WTC11 (cell line): ENCODE measurements around the gene PIGO.

ENCODE experiments used
- CTCF ChIP-seq: fragments of 200-600 bp; IDR thresholded peaks from 2 replicates; pipeline ENCODE4 v1.8.0; 2022; ENCODE audit warnings: antibody characterized with exemption
- FOXP1 ChIP-seq: sonication (generic); formaldehyde crosslinking; IDR thresholded peaks from 2 replicates; pipeline ENCODE4 v1.8.0; 2022; ENCODE audit warnings: missing genetic modification reagents, mild to moderate bottlenecking, moderate library complexity, borderline replicate concordance
- MYBL2 ChIP-seq: sonication (generic); formaldehyde crosslinking; IDR thresholded peaks from 2 replicates; pipeline ENCODE4 v1.8.1; 2023; ENCODE audit warnings: mild to moderate bottlenecking, moderate library complexity, missing genetic modification reagents
- NFYB ChIP-seq: sonication (generic); formaldehyde crosslinking; conservative IDR thresholded peaks from 2 replicates; pipeline ENCODE4 v1.8.0; 2022; ENCODE audit warnings: low read depth, missing genetic modification reagents
- NR2C2 ChIP-seq: sonication (generic); formaldehyde crosslinking; IDR thresholded peaks from 2 replicates; pipeline ENCODE4 v1.8.0; 2022; ENCODE audit warnings: mild to moderate bottlenecking, missing genetic modification reagents
- RELA ChIP-seq: sonication (generic); formaldehyde crosslinking; IDR thresholded peaks from 2 replicates; pipeline ENCODE4 v1.8.1; 2022; ENCODE audit warnings: missing genetic modification reagents, mild to moderate bottlenecking, borderline replicate concordance
- TP53 ChIP-seq: sonication (generic); formaldehyde crosslinking; IDR thresholded peaks from 2 replicates; pipeline ENCODE4 v1.8.1; 2023; ENCODE audit warnings: mild to moderate bottlenecking, missing genetic modification reagents
- ZNF416 ChIP-seq: fragments of 250-450 bp; sonication (Bioruptor Pico); IDR thresholded peaks from 2 replicates; pipeline ENCODE4 v1.9.0; 2021; ENCODE audit warnings: mild to moderate bottlenecking, inconsistent platforms

DNA sequence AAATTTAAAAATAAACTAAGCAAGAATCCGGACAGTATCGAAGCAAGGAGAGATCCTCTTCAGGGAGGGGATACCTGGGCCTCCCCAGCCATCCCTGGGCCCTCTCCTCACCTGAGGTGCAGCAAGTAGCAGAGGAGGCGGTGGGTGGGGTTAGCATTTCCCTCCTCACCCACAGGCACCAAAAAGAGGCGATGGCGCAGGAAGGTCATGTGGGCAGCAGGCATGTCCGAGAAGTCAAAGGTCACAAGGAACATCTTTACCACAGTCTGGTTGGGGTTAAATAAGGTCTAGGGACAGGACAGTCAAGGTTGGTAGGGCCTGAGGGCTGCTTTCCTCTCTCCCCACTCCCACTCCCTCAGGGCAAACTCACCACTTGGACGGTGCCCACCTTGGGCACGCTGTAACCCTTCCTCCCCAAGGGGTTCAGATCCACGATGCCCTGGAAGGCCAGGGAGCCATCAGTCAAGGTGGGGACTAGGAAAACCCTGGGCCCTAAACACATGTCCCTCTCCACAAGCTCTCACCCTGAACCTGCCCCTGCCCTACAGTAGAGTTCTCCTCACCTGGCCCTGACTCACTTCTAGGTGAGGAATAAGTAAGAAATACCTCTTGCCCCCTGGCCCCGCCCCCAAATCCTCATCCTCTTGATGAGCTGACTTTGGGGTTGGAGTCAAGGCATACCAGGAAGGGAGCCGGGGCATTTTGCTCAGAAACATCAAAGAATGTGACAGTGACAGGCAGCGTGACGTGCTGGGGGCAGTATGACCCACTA lies 9.4 kb upstream of the PIGO start:
- TF ChIP-seq CTCF (no peak), MYBL2 (CRISPR knock-in tag) (no peak), NFYB (CRISPR knock-in tag) (no peak), RELA (CRISPR knock-in tag) (no peak), ZNF416 (CRISPR knock-in tag) (no peak), FOXP1 (CRISPR knock-in tag) (no peak), TP53 (no peak), NR2C2 (no peak)
